SH-SY5Y (cell line): ENCODE measurements around the gene TMEM178B.

Experiments used
- GATA2 ChIP-seq: IDR thresholded peaks from 2 replicates; pipeline ENCODE4 v1.6.1; 2011; ENCODE audit warnings: mild to moderate bottlenecking, low read depth, low read length
- GATA3 ChIP-seq: IDR thresholded peaks from 2 replicates; pipeline ENCODE4 v1.6.1; 2011; ENCODE audit warnings: low read depth, mild to moderate bottlenecking, low read length, moderate library complexity

DNA sequence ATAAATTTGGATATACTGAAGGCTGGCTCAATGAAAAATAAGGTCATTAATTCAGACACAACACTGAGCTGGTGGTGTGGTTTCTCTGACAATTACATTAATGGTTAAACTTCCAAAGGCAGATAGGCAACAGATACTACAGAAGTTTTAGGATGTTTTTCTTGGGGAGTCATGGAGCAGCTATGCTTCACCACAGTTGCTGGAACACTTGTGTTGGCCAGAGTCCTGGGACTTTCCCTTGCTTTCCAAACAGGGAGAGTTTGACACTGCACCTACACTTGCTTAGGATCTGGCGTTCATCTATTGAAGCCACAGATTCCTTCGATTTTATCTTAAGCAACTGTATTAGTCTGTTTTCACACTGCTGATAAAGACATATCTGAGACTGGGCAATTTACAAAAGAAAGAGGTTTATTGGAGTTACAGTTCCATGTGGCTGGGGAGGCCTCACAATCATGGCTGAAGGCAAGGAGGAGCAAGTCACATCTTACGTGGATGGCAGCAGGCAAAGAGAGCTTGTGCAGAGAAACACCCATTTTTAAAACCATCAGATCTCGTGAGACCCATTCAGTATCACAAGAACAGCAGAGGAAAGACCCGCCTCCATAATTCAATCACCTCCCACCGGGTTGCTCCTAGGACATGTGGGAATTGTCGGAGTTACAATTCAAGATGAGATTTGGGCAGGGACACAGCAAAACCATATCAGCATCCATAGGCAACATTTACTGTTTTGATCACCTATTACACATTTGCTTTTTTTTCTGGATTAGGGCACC is 27.8 kb upstream of the TMEM178B start:
- no peak for TF ChIP-seq GATA2
- no peak for TF ChIP-seq GATA3
